Left forelimb (tissue), 1 donor: ENCODE data around the gene NECAP2.
"Not testable (repeated sequence)": the region's sequence is repeated elsewhere in the genome, so short reads cannot be mapped to it uniquely, and the experiment has no call there.

Source experiments
- DNase-seq: peaks from one replicate; pipeline ENCODE4 v3.0.0-alpha.2; 2018; ENCODE audit warnings: low spot score

NECAP2 gene

GRCh38 chr1:16459352-16459925 lies 18.9 kb downstream of the NECAP2 start:
- DNase-seq = no peak

DNA sequence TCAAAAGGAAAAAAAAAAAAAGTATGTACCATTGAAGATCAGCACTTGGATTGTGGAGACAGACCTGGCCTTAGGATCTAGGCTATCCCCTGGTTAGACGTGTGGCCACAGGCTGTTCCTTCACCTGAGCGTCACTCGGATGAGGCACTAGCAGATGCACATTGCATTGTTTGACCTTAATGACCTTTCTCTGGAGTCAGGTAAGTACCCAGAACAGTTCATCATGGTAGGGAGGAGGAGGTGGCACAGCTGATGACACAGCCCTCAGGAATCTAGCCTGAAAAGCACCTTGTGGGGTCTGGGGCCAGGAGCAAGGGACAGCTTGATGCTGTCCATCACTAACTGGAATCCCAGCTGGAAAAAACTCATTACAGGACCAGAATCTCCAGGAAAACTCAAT lies 21.2 kb downstream of the NECAP2 start:
- no peak for DNase-seq

DNA sequence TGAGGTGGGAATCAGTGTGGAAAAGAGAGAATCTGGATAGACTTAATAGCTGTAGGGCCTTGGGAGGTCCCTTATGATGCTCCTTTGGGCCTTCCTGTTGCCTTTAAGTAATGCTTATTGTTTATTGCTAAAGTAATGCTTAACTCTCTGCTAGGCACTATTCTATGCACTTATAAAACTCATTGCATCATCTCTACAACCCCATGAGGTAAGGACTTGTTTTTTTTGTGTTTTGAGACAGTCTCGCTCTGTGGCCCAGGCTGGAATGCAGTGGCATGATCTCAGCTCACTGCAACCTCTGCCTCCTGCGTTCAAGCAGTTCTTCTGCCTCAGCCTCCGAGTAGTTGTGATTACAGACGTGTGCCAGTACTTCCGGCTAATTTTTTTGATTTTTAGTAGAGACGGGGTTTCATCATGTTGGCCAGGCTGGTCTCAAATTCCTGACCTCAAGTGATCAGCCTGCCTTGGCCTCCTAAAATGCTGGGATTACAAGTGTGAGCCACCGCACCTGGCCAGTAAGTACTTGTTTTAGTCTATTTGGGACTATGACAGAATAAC lies 22.3 kb downstream of the NECAP2 start:
- DNase-seq = no peak

DNA sequence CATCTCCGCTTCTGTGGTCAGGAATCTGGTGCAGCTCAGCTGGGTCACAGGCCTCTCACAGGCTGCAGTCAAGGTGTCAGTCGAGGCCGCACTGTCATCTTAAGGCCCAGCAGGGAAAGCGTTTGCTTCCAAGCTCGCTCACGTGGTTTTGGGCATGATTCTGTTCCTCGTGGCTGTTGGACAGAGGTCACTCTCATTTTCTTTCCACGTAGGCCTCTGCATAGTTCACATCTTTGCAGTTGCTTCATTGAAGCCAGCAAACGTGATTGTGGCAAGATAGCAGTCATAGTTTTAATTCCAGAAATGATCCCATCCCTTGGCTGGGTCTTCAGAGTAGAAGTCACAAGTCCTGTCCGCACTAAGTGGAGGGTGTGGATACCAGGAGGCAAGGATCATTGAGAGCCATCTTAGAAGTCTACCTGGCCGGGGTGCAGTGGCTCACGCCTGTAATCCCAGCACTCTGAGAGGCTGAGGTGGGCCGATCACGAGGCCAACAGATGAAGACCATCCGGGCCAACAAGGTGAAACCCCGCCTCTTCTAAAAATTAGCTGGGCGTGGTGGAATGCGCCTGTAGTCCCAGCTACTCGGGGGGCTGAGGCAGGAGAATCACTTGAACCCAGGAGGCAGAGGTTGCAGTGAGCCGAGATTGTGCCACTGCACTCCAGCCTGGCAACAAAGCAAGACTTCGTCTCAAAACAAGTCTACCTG lies 24.5 kb downstream of the NECAP2 start:
- DNase-seq = no peak

DNA sequence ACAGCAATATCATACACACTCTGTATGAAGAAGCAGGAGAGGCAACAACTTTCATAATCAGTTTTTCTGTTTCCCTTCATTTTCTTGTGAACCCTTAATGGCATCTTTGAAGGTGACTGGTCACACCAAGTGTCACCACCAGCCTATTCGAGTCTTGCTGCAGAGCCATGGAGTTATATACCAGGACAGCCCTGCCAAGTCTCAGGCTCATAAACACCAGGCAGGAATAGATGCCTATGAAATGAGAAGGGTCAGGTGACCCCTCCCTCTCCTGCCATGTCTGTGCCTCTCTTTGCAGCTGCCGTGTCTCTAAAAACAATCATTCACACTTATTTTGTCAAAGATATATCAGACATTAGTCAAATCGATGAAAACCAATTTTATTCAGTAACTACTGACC lies 28.0 kb downstream of the NECAP2 start:
- no peak for DNase-seq

- DNase-seq = no peak
Measured at GRCh38 chr1:16474166-16474800, 33.8 kb downstream of the NECAP2 start.

- DNase-seq = not testable (repeated sequence)
Measured at GRCh38 chr1:16474891-16475290, 34.4 kb downstream of the NECAP2 start.

GRCh38 chr1:16475771-16476770 lies 35.5 kb downstream of the NECAP2 start:
- not testable (repeated sequence) for DNase-seq

GRCh38 chr1:16478091-16478490 lies 37.6 kb downstream of the NECAP2 start:
- no peak for DNase-seq

- DNase-seq = not testable (repeated sequence)
Measured at GRCh38 chr1:16483146-16483545, 42.6 kb downstream of the NECAP2 start.

GRCh38 chr1:16483639-16484500 lies 43.3 kb downstream of the NECAP2 start:
- not testable (repeated sequence) for DNase-seq

DNA sequence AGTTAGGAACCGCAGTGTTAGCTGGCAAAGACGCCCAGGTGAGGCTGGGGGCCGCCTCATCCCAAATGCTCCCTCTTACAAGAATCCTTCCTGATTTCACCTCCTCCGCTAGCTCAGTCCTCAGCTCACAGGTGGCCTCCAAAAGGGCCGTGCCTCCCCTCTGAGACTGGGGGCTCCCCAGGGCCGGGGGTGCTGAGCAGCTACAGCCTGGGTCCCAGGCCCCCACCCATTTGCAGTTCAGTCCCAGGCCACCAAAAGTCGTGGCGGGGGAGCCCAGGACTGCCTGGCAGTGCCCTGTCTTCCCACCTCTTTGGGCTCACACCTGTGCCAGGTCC lies 43.9 kb downstream of the NECAP2 start:
- DNase-seq = no peak

DNA sequence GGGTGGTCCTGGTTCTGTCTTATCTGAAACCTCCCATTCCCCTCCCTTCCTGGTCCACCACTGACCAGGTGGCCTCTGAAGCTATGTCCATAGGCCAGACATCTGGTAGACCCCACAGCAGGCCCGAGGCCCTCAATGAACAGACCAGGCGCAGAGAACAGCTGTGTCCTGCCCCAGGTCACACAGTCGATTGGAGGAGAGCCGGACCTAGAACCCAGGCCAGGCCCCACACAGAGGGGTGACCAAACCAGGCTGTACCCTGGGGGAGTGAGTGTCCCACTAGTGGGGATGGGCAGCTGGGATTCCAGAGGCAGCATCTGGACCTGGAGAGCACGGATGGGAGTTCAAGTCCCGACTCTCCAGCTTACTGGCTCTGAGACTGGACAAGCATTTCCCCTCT lies 44.4 kb downstream of the NECAP2 start:
- no peak for DNase-seq

DNA sequence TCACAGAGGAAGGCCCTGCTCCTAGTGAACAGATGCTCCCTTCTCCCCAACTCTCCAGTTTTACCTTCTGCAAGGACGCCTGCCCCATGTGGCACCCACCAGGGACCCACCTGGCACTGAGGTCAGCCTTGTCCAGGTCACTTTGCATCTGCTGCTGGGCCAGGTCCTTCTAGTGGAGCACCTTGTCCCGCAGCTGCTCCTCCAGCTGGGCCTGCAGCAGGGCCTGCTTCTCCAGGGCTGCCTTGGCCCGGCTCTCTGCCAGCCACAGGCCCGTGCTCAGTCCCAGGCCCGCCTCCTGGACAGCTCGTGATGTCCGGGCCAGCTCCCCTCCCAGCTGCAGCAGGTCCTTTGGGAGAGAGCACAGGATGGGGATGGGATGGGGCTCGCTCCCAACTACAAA lies 45.8 kb downstream of the NECAP2 start:
- DNase-seq = not testable (repeated sequence)

DNA sequence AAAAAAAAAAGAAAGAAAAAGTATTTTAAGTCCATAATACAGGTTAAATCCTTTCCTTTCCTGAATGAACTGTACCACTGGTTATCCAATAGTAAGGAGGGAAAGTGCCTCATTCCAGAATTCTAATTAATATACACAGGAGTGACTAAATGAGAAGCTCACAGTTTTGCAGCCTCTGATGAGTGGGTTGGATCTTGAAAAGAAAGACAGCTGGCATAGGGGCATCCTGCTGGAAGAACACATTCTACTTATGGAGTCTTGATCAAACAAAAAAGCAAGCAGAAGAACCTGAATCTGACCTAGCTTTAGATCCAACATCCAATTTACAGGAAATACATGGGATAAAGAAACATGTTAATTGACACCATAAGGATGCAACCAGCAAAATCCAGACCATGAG lies 46.5 kb downstream of the NECAP2 start:
- DNase-seq = not testable (repeated sequence)

- not testable (repeated sequence) for DNase-seq
Measured at GRCh38 chr1:16489195-16489880, 48.8 kb downstream of the NECAP2 start.

DNA sequence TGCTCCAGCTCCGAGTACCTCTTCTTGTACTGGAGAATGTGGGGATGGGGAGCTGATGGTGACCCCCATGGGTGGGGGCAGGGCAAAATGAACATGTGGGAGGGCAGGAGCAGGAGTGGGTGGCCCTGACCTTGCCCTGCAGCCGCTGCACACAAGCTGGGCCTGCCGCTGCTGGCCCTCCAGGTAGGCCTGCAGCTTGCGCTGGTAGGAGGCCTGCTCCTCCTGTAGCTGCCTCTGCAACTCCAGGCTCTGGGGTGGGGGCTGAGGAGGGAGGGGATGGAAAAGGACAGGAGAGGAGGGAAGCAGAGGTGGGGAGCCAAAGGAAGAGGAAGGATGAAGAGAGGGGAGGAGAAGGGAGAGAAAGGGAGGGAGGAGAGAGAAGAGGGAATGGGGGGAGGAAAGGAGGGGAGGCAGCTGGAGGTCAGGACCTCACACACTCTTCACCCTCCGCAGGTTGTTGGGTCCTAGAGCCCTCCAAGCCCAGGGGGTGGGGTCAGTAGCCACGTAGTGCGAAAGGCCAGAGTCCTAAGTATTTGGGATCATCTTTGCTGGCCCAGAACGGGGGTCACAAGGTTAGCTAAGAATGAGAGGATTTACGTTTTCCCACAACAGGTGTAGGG lies 50.6 kb downstream of the NECAP2 start:
- no peak for DNase-seq

- not testable (repeated sequence) for DNase-seq
Measured at GRCh38 chr1:16492937-16493336, 52.4 kb downstream of the NECAP2 start.

DNA sequence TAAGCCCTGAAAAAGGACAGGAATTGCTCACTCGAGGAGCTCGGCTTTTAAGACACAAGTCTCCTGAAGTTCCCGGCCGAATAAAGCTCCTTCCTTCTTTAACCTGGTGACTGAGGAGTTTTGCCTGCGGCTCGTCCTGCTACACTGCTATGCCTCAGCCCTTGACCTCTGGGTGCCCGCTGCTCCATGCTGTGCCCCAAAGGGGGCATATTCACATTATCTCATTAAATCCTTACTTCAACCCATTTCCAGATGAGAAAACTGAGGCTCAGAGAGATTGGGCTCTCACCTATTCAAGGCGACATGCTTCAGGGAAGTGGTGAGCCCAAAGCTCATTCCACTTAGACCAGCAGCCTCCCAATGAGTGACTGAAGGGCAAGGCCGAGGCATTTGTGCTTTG lies 53.2 kb downstream of the NECAP2 start:
- not testable (repeated sequence) for DNase-seq

GRCh38 chr1:16497474-16497904 lies 57.0 kb downstream of the NECAP2 start:
- DNase-seq = not testable (repeated sequence)
